GM18867 (cell line): ENCODE data around the gene IFT20.

ENCODE experiments used
- ATAC-seq: cut with Tn5 transposase; IDR thresholded peaks from one replicate; pipeline ENCODE4 v1.9.1; 2021; ENCODE audit warnings: mild to moderate bottlenecking, moderate library complexity; ENCODE audit not compliant: unreplicated experiment

Gene IFT20, protein sequence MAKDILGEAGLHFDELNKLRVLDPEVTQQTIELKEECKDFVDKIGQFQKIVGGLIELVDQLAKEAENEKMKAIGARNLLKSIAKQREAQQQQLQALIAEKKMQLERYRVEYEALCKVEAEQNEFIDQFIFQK

DNA sequence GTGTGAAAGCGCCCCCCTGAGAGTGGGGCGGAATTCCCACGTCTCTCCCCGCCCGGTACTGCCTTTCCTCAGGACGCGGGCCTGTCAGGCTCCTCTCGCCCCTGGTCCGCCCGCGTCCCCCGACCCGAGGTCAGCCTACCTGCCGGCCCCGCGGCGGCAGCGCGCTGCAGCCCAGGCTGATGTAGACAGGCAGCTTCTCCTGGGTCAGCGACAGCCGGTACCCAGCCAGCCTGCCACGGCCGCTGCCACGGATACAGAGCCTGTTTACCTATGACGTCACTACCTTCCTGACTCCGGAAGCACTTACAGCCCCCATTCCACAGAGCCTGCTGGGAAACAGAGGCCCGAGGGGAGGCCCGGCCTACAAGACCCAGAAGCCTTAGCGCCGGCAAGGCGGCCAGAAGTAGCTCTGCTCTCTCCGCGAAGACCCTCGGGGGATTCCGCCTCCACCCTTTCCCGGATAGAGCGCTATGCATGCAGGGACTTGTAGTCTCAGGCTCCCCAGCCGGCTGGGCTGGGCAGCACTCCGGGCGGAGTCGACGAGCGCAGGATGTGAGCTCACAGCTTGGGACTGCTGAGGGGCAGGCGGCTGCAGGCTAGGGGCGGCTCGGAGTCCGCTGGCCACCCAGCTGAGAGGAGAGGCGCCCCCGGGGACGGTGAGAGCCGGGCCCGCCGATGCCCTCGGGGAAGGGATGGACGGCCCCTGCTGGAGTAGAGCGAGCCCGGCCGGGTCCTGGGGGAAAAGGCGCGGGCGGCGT, at the start of gene IFT20, which contains the start of gene TNFAIP1:
Gene IFT20 (minus strand): TSS at position 272 of the 758 bp plus-strand sequence. CDS start 3,487 bp downstream, outside the sequence.
Gene TNFAIP1 (plus strand): TSS at position 561 of the 758 bp plus-strand sequence. CDS start 3,761 bp downstream, outside the sequence.
- peak; percentile 92 for ATAC-seq

DNA sequence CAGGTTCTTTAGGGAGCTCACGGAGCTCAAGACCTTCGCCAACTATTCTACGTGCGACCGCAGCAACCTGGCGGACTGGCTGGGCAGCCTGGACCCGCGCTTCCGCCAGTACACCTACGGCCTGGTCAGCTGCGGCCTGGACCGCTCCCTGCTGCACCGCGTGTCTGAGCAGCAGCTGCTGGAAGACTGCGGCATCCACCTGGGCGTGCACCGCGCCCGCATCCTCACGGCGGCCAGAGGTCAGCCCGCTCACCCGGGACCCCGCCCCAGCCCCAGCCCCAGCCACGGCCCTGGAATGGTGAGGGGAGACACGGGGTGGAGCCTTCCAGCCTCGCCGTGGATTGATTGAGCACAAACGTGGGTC, 49.7 kb upstream of the IFT20 start:
- no peak for ATAC-seq

DNA sequence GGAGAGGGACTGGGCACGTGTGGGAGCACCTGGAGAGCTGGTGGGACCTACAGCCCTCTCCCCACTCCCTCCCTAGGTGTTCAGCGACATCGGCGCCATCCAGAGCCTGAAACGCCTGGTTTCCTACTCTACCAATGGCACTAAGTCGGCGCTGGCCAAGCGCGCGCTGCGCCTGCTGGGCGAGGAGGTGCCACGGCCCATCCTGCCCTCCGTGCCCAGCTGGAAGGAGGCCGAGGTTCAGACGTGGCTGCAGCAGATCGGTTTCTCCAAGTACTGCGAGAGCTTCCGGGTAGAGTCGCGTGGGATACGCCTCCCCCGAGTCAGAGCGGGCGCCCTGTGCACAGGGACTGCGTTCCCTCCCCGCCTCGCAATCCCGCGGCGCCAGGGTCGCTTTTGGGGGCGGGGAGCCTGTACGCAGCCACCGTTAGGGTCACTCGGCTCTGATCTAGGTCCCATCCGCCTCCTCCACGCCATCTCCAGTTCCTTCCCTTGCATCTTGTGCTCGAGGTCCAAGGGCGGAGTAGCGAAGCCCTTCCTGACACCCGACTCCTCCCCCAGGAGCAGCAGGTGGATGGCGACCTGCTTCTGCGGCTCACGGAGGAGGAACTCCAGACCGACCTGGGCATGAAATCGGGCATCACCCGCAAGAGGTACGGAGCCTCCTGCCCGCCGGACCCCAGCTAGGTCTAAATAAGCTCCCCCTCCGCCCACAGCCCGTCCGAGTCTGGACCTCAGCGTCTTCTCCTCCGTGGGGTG, 49.2 kb upstream of the IFT20 start:
- no peak for ATAC-seq

DNA sequence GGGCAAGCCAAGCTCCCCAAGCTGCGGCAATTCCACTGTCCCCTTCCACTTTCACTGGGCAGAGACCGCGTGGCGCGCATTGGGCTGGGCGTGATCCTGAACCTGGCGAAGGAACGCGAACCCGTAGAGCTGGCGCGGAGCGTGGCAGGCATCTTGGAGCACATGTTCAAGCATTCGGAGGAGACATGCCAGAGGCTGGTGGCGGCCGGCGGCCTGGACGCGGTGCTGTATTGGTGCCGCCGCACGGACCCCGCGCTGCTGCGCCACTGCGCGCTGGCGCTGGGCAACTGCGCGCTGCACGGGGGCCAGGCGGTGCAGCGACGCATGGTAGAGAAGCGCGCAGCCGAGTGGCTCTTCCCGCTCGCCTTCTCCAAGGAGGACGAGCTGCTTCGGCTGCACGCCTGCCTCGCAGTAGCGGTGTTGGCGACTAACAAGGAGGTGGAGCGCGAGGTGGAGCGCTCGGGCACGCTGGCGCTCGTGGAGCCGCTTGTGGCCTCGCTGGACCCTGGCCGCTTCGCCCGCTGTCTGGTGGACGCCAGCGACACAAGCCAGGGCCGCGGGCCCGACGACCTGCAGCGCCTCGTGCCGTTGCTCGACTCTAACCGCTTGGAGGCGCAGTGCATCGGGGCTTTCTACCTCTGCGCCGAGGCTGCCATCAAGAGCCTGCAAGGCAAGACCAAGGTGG, 46.0 kb upstream of the IFT20 start:
- ATAC-seq, result no peak

DNA sequence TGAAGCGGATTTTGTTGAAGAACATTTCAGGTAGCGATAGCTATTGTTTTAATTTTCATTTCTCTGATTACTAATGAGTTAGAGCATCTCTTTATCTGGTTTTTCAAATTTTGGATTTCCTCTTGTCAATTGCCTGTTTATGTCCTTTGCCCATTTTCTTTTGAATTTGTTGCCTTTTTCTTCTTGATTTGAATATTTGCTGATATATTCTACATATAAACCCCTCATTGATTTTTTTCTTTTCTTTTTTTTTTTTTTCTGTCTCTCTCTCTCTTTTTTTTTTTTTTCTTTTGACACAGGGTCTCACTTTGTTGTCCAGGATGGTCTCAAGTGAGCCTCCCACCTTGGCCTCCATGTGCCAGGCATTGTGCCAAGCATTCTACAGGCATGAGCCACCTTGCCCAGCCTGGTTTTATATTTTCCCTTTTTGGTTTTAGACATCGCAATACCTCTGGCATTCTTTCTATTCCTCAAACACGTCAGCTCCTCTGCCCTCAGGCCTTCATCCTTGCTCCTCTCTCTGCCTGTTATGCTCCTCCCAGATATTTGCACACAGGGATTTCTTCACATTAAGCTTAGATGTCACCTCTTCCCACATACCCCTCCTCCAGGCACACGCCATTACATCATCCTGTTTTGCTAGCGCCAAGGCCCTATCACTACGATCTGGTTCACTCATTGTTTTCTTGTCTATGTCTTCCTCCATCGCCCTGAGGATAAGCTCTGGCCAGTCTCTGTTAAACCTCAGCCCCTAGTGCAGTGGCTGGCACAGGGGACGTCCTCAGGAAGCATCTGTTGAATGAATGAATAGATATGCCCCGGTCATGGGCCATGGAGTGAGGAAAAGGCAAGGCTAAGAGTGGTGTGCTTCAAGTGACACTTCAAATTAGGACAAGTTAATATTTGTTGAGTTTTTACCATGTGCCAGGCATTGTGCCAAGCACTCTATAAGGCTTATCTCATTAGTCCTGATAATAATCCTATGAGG, 44.8 kb upstream of the IFT20 start:
- ATAC-seq, result no peak

DNA sequence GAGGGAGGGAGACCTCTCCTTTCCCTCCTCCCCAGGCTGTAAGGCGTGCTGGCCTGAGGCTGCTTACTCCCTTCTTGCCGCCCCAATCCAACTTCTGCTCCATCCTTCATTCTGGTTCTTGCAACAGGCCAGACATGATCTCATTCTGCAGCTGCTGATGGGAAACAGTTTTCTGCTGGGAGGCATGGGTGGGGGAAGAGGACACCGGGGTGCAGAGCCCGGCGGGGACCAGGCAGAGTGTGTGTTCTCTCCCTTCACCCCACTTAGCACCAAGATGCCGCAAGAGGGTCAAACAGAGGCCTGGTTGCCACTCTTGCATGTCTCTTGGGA, 37.6 kb upstream of the IFT20 start:
- ATAC-seq, result no peak

DNA sequence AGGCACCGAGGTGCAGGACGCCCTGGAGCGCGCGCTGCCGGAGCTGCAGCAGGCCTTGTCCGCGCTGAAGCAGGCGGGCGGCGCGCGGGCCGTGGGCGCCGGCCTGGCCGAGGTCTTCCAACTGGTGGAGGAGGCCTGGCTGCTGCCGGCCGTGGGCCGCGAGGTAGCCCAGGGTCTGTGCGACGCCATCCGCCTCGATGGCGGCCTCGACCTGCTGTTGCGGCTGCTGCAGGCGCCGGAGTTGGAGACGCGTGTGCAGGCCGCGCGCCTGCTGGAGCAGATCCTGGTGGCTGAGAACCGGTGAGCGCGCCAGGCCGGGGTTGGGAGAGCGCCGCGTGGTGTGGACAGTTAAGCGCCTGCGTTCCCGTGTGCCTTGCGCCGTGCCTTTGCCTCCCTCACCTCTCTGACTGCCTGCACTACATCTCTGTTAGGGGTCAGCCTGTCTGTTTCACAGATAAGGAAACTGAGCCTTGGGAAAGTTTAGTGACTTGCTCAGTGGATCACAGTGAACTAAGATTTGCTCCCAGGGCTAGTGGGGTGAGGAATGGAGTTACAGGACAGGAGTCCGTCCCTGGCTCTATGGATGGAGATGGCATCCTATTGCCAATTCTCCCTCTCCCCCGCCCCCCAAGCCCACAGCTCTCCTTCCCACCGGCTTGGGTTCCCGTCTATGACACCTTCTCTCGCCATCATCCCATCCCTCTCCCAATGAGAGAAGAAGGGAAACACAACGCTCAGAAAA, 37.1 kb upstream of the IFT20 start:
- ATAC-seq, result peak; percentile 13

DNA sequence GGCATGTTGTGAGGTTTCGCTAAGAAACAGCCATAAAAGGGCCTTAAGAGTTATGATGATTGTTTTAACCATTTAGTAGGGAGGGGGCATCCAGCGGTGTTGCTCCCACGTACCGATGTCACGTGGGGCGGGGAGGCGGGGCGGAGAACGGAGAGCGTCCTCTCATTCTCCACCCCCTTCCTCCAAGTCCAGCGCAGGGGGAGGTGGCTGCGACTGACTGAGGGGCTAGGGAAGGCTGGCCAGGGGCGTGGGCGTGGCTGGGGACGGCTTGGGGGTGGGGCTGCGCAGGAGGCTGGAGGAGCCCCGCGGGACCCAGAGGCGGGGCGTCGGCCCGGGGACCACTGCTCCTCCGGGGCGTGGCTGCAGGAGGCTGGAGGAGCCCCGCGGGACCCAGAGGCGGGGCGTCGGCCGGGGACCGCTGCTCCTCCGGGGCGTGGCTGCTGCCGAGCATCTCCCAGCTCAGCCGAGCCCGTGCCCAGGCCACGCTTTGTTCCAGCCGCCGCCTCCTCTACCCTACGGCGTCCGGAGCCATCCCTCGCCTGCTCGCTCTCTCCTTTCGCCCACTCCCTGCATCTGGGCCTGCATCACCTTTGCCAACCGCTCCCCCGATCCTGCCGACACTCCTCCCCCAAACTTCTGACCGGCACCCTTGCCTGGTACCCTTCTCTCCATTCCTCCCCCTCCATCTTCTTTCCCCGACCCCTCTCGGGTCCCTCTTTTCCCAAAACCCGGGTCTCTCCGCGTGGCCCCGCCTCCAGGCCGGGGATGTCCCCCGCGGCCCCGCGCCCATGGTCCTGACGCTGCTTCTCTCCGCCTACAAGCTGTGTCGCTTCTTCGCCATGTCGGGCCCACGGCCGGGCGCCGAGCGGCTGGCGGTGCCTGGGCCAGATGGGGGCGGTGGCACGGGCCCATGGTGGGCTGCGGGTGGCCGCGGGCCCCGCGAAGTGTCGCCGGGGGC, 36.3 kb upstream of the IFT20 start, which contains the start of gene SARM1:
Gene SARM1 (plus strand): TSS at position 450 of the 958 bp plus-strand sequence. CDS start 339 bp downstream, at position 789.
- peak; percentile 85 for ATAC-seq

DNA sequence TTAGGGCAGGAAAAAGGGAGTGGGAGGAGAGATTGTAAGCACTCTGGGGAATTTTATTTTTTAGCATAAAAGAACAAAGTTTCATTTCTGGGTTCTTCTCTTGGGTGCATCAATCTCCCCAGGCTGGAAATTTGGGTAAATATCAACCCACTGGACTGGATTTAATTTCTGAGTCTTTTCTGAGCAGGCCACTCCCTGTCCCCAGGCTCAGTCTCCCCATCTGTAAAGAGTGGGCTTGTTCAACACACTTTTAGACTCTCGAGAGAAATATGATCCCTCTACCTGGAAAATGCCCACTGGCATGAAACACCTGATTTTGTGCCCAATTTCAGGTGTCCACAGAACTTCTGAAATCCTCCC, 35.5 kb upstream of the IFT20 start:
- ATAC-seq, result no peak

DNA sequence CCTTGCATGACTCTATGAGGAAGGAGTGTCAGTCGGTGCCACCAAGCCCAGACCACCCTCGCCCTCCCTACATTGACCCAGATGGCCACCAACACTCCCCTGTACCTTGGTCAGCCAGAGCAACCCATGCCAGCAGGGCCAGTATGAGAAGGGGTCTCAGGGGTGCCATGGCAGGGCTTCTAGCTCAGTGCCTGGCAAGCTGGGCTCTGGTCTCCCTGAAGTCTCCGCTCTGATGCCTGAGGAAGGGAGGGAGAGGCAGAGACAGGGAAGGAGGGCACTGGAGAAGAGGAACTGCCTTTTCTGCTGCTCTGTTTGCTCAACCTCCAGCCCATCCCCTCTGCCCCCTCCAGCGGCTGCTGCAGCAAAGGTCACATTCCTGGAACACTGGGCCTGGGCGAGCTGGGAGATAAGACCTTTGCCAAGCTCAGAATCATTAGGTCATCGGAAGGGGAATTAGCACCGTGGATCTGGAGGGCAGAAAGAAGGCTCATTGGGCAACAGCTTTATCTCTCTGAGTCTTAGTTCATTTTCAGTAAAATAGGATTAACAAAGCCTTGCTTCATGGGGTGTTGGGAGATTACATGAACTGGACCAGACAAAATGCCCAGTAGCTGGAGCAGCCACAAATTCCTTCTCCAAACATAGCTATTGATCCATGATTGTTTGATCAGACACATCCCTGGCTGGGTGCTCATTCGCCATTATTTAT, 34.9 kb upstream of the IFT20 start, which contains the start of gene VTN:
Gene VTN (minus strand): TSS at position 273 of the 709 bp plus-strand sequence. CDS start 104 bp downstream, at position 169.
- ATAC-seq, result no peak

DNA sequence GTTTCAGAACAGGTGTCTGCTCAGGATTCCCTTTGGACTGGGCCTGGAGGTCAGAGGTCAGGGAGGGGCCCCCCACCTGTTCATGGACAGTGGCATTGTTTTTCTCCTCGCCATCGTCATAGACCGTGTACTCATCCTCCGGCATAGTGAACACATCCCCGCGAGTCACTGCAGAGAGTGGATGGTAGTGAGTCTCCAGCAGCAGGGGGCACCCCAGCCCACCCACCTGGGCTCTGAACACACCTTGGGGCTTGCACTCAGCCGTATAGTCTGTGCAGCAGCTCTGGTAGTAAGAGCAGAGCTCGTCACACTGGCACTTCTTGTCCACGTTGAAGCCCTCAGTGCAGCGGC, 34.4 kb upstream of the IFT20 start:
- no peak for ATAC-seq

DNA sequence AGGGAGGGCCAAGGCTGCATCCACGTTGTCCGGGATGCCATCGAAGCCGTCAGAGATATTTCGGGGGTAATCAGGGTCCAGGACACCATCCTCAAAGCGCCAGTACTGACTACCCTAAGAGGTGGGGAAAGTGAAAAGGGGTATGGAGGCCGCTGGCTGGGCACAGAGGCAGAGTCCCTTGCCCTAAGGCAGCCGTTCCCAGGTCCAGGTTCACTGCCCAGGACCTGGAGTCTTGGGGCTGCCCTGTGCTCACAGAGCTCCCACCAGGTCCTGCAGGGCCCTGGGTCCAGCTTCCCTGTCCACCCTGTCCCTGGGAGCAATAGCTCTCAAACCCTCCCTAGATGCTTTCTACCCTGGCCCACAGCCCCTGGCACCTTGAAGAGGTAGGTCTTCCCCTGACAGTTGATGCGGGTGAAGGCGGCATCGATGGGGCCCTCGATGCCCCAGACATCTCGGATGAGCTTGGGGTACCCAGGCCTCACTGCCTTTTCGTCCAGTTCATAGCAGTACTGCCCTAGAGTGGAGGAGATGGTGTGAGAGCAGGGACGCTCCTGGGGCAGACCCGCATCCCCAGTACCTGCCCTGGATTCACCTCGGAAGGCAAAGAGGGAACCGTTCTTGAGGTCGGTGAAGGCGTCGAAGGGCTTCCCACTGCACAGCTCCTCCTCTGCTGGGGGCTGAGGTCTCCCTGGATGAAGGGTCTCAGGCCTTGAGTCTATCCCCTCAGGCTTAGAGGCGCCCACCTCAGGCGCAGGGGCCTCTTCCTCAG, 33.8 kb upstream of the IFT20 start:
- no peak for ATAC-seq

DNA sequence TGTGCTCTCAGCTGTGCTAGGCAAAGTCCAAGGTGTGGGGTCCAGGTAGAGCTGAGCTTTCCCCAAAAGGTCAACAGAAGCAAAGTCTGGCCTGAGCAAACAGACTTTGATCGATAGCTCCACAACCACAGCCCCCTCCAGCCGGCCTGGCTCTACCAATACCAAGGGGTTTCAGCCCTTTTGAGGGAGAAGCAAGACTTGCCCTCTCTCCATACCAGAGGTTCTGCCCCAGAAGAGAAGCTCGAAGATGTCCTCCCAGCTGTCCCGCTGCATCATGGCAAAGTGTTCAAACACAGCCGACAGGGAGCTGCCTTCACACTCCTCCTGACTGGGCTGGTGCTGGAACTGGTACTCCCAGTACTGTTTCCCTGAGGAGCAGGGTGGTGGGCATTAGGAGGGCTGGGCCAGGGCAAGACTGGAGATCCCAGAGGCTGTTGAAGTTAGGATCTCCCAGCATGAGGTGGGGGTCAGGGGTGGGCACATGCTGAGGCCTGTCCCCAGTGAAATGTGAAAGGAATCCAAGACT, 33.1 kb upstream of the IFT20 start:
- no peak for ATAC-seq

DNA sequence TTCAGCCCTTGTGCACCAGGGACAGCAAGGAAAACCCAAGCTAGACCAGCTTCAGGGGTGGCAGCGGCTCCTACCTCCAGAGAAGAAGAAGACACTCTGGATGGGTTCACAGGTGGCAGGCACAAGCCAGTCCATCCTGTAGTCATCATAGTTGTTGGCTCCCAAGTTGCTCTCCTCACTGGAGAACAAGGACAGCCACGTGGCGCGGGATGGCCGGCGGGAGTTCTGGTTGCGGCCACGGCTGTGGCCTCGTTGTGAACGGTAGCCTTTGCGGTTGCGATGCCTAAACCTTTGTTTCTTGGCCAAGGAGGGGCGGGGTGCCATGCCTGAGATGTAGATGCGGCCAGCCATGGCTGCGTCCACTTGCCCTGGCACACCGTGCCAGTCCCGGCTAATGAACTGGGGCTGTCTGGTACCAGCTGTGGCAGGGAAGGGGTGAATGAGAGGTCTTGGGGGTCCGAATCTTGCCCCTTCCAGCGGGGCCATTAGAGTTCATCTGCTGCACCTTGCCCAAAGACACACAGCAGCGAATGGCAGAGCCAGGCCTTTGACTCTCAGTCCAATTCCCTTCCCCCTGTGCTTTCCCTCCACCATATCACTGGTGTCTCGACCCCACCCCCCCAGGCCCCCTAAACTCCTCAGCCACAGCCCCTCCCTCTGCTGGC, 32.5 kb upstream of the IFT20 start:
- ATAC-seq, result no peak

DNA sequence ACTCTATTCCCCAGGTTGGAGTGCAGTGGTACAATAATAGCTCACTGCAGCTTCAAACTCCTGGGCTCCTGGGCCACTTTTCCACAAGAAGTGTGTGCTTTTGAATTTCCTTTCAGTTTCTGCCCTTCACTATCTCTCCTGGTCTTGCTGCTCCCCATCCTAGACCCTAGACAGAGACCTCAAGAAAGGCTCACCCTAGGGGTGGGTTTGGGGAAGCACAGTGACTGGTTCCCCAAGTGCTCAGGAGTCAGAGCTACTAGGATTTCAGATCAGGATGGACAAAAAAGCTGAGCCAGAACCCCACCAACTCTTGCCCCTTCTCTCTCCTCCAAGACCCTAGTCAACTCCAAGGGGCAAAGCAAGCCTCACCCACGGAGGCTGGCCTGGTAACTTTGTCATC, 31.3 kb upstream of the IFT20 start:
- ATAC-seq, result no peak

DNA sequence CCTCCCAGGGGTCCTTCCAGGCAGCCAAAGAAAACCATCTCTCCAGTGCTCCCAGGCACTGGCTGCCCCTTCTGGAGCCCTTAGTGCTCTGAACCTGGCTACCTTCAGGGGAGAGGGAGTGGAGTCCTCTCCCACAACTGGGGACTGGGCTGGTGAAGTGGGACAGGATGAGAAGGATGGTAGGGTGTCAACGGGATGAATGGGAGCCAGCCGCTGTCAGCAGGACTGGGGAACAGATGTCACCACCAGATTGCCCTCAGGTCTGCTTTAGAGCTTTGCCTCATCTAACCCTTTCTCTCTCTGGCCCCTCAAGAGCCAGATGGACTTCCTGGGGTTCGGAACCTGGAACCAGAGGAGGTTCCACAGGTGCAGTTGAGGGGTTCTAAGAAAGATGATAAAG, 30.2 kb upstream of the IFT20 start:
- no peak for ATAC-seq
